Midbrain (tissue), 1 donor: Measurements from ENCODE around the gene RGS9.
"Not testable (repeated sequence)": the region's sequence is repeated elsewhere in the genome, so short reads cannot be mapped to it uniquely, and the experiment has no call there.

ENCODE experiments used
- DNase-seq: peaks from one replicate; lab custom pipeline; 2025; lab: John Stamatoyannopoulos, UW

The RGS9 gene

GRCh38 chr17:65183736-65184135 lies 46.6 kb downstream of the RGS9 start:
- DNase-seq = no peak

GRCh38 chr17:65184235-65184959 lies 47.2 kb downstream of the RGS9 start:
- no peak for DNase-seq

- DNase-seq = no peak
Observed at GRCh38 chr17:65185062-65185461, 47.9 kb downstream of the RGS9 start.

- DNase-seq = no peak
Observed at GRCh38 chr17:65185668-65186382, 48.7 kb downstream of the RGS9 start.

- no peak for DNase-seq
Observed at GRCh38 chr17:65190467-65191097, 53.4 kb downstream of the RGS9 start.

- DNase-seq = no peak
Observed at GRCh38 chr17:65191811-65192740, 54.9 kb downstream of the RGS9 start.

- DNase-seq = no peak
Observed at GRCh38 chr17:65193305-65193704, 56.1 kb downstream of the RGS9 start.

- no peak for DNase-seq
Observed at GRCh38 chr17:65193716-65194293, 56.6 kb downstream of the RGS9 start.

GRCh38 chr17:65194670-65195334 lies 57.6 kb downstream of the RGS9 start:
- no peak for DNase-seq

- no peak for DNase-seq
Observed at GRCh38 chr17:65195716-65196115, 58.5 kb downstream of the RGS9 start.

- no peak for DNase-seq
Observed at GRCh38 chr17:65196617-65197016, 59.4 kb downstream of the RGS9 start.

GRCh38 chr17:65197201-65197600 lies 60.0 kb downstream of the RGS9 start:
- DNase-seq = no peak

GRCh38 chr17:65198653-65199382 lies 61.6 kb downstream of the RGS9 start:
- DNase-seq = peak; percentile 47

GRCh38 chr17:65201331-65201730 lies 64.2 kb downstream of the RGS9 start:
- DNase-seq = no peak

- no peak for DNase-seq
Observed at GRCh38 chr17:65202844-65203571, 65.8 kb downstream of the RGS9 start.

- DNase-seq = no peak
Observed at GRCh38 chr17:65204001-65204400, 66.8 kb downstream of the RGS9 start.

- no peak for DNase-seq
Observed at GRCh38 chr17:65205655-65206054, 68.5 kb downstream of the RGS9 start.

GRCh38 chr17:65207448-65207847 lies 70.3 kb downstream of the RGS9 start:
- not testable (repeated sequence) for DNase-seq

GRCh38 chr17:65208717-65209116 lies 71.5 kb downstream of the RGS9 start:
- no peak for DNase-seq

- no peak for DNase-seq
Observed at GRCh38 chr17:65218261-65218660, 81.1 kb downstream of the RGS9 start.
